ENCODE results near the gene RIT2.

RIT2 gene

DNA sequence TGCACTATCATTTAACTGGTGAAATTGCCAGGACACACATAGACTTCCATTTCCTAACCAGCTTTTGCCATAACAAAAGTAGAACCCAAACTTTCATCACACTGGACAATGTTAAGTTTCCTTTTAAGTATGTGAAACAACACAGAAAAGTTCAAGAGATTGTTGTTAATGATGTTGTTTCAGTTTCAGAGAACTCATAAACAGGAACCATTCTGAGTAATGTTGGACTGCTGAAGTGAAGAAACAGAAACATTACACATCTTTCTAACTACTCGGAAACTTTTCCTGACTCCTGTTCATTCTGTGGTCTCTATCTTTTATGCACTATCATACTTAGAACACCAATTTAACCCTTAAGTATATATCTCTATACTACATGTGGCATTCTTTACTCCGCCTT is 179.2 kb downstream of the RIT2 start:
- DNase-seq (ENCODE audit: low read depth in 1 of 2, low spot score in 1 of 2): no peak

- DNase-seq (ENCODE audit: low read depth in 1 of 2, low spot score in 1 of 2): no peak
These were observed 184.0 kb downstream of the RIT2 start for GRCh38 chr18:42931491-42931890.

DNA sequence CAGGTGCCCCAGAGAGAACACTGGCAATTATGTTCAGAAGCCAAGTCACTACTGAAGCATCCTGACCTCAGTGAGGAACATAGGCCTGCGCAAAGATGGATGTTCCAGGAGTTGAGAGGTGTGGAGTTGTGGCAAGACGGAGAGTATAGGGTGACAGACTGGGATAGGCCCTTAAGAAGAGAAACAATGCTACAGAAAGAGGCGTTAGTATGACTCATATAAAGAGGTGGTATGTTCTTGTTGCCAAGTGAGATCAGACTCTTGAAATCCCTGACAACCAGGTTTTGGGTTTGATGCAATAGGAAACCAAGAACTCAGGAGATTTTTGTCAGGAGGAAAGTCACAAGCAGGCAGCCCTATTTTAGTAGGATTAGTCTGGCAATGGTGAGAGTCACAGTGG is 185.6 kb downstream of the RIT2 start:
- DNase-seq (ENCODE audit: low read depth in 1 of 2, low spot score in 1 of 2): no peak

GRCh38 chr18:42929181-42929580 is 186.3 kb downstream of the RIT2 start:
- no peak for DNase-seq (ENCODE audit: low read depth in 1 of 2, low spot score in 1 of 2)

GRCh38 chr18:42925036-42925435 is 190.4 kb downstream of the RIT2 start:
- no peak for DNase-seq (ENCODE audit: low read depth in 1 of 2, low spot score in 1 of 2)

DNA sequence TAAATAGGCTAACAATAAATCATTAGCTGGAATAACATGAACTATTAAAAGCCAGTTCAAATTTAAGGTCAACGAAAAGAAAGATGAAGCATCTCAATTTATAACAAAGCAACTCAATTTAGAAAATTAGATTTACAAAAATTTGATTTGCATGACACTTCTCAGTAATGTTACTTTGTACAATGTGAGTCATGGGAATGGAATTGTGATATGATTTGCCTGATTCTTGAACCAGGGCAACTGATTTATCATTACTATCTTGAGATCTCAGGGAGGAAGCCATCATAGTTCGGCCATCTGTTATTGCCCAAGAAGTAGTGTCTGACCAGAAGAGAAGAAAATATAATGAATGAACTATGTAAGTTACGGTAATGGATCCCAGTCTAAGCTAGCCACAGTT is 193.1 kb downstream of the RIT2 start:
- DNase-seq (ENCODE audit: low read depth in 1 of 2, low spot score in 1 of 2): no peak

GRCh38 chr18:42921226-42921737 is 194.2 kb downstream of the RIT2 start:
- no peak for DNase-seq (ENCODE audit: low read depth in 1 of 2, low spot score in 1 of 2)

DNA sequence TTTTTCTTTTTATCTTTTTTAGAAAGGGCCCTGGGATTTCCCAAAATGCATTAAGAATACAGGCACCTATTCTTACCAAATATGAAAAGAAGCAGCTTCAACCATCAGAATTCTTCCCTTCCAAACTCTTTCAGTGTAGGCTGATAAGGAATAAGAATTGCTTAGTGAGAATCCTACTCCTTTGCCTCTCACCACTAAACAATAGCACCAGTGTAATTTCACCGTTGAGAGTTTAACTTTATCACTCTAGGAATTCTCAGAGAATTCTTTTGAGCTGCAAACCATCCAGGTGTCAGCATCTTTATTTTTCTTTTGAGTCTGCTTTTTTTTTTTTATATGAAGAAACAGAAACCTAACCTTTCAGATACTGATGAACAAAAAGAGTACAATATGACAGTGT is 194.9 kb downstream of the RIT2 start:
- no peak for DNase-seq (ENCODE audit: low read depth in 1 of 2, low spot score in 1 of 2)

DNA sequence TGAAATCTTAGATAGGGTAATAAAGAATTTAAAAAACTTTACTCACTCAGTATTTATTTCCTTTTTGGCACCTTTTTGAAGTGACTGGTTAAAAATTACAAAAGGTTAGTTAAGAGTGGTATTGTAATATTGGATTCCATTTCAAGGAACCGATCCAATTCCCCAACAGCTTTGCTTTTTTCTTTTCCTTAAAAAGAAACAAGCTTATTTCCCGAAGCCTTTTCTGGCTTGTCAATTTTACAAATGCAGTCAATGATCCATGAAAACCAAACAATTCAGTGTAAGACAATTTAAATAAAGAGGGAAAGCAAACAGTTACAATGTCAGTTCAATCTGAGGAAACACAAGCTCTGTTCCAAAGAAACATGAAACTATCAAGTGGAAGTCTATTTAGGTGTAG is 200.2 kb downstream of the RIT2 start:
- DNase-seq (ENCODE audit: low read depth in 1 of 2, low spot score in 1 of 2): no peak

DNA sequence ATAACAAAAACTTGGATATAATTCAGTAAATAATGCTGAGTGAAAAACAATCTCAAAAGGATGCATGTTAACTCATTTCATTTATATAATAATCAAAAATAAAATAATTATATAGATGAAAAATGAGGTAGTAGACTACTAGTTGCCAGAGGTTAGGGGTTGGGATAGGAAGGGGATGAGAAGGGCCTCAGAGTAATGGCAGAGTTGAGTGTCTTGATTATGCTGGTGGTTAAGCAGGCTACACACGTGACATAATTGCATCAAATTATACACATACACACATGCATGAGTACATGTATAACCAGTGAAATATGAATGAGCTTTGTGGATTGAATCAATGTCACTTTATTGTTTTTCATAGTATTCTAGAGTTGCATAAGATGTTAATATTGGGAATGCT is 201.0 kb downstream of the RIT2 start:
- DNase-seq (ENCODE audit: low read depth in 1 of 2, low spot score in 1 of 2): no peak

DNA sequence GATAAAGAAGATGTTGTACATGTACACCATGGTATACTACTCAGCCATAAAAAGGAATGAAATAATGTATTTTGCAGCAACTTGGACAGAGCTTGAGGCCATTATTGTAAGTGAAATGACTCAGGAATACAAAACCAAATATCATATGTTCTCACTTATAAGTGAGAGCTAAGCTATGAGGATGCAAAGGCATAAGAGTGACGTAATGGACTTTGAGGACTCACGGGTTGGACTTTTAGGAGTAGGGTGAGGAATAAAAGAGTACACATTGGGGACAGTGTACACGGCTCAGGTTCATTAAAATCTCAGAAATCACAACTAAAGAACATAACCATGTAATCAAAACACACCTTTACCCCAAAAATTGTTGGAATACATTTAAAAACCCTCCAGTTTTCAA is 206.4 kb downstream of the RIT2 start:
- DNase-seq (ENCODE audit: low read depth in 1 of 2, low spot score in 1 of 2): no peak

DNA sequence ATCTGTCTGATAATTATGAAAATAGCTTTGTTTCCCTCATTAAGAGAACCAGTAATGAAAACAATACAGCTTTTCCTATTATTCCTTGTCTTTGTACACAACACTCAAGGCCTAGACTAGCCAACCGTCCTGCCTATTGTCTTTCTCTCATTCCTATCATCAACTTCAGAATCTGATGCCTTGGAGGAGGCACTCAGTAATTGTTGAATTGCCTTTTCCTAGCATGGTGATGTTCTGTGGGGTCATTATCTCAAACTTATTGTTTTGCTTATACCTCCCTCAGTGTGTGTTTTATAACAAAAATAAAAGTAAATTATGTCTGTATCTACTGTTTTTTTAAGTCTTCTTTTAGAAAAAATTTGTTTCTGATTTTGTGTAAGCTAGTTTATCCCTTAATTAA is 208.7 kb downstream of the RIT2 start:
- no peak for DNase-seq (ENCODE audit: low read depth in 1 of 2, low spot score in 1 of 2)

- DNase-seq (ENCODE audit: low read depth in 1 of 2, low spot score in 1 of 2): no peak
These were observed 214.3 kb downstream of the RIT2 start for GRCh38 chr18:42901161-42901560.

GRCh38 chr18:42893977-42894376 is 221.5 kb downstream of the RIT2 start:
- DNase-seq (ENCODE audit: low read depth in 1 of 2, low spot score in 1 of 2): no peak

- no peak for DNase-seq (ENCODE audit: low read depth in 1 of 2, low spot score in 1 of 2)
These were observed 223.3 kb downstream of the RIT2 start for GRCh38 chr18:42892181-42892580.

GRCh38 chr18:42891705-42892104 is 223.8 kb downstream of the RIT2 start:
- no peak for DNase-seq (ENCODE audit: low read depth in 1 of 2, low spot score in 1 of 2)

DNA sequence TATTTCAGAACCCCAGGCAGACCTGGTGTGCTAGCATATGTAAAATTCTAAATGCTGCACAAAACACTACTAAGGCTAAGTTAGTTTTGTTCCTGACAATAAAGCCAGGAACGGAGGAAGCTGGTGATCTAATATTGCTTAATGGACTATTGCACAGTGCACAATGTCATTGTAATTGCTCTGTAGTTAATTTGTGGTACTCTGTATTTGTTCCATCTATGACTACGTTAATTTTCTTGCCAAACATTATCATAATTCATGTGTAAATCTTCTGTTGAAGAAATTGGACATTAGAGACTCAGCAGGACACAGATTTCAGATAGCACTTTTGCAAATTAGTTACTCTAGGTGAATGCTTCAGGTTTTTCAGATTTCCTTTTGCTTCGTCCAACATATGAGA is 232.3 kb downstream of the RIT2 start:
- DNase-seq (ENCODE audit: low read depth in 1 of 2, low spot score in 1 of 2): no peak

DNA sequence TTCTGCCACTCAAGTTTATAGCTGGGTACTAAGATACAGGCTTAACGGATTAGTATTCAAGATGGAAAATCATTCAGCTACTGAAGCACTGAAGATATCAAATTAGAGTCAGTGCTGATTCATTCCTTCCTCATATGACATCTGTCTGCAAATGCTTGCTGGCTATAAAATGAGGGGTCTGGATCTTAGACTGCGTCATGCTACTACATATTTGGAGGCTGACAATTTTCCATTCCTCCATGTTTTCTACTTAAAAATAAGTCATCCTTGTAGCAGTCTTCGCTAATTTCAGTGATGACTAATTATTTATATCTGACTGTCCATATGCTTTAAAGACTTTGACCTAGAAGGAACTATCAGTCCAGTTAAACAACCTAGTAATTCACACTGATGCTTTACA is 233.4 kb downstream of the RIT2 start:
- DNase-seq (ENCODE audit: low read depth in 1 of 2, low spot score in 1 of 2): no peak

DNA sequence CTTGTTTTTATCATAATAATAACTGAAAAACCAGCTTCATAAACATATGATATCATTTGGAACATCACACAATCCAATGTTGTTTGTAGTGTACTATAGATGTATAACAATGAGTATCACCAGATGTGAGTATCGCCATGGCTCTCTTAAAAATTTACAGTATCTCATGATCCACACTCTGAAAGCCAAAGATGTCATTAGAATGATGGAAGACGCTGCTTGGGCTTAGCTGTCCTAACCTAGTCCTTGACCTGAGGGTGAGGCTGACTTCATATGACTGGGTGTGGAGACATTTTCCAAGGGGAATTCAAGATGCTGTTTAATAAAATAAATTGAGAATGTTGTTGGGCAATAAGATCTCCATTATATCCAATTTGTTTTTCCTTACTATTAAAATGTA is 242.6 kb downstream of the RIT2 start:
- DNase-seq (ENCODE audit: low read depth in 1 of 2, low spot score in 1 of 2): no peak

- no peak for DNase-seq (ENCODE audit: low read depth in 1 of 2, low spot score in 1 of 2)
These were observed 250.6 kb downstream of the RIT2 start for GRCh38 chr18:42864876-42865275.

DNA sequence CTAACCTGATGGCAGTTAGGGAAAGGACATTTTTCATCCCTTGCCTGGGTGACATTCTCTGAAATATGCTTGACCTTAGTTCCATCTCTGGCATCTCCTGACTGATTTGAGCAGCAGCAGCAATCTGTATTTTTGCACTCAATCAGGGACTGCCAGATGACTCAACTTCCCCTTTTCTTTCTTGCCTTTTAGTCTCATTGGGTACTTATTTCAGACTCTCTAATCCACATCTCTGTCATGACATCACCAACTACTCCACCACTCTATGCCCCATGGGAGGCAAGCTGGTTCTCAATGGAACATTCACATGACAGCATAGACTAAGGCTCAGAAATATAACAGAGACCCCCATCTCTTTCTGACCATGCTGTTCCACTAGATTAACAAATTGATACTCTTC is 254.2 kb downstream of the RIT2 start:
- DNase-seq (ENCODE audit: low read depth in 1 of 2, low spot score in 1 of 2): no peak

- no peak for DNase-seq (ENCODE audit: low read depth in 1 of 2, low spot score in 1 of 2)
These were observed 254.9 kb downstream of the RIT2 start for GRCh38 chr18:42860548-42860947.

GRCh38 chr18:42860011-42860410 is 255.5 kb downstream of the RIT2 start:
- no peak for DNase-seq (ENCODE audit: low read depth in 1 of 2, low spot score in 1 of 2)

- no peak for DNase-seq (ENCODE audit: low read depth in 1 of 2, low spot score in 1 of 2)
These were observed 260.9 kb downstream of the RIT2 start for GRCh38 chr18:42854558-42854957.
